HG03175 (cell line): ENCODE results near the gene NRP1.
A peak's percentile ranks its signal among the peaks of the same experiment; 100 is the strongest.

Source experiments
- ATAC-seq: cut with Tn5 transposase; IDR thresholded peaks from one replicate; pipeline ENCODE4 v1.9.1; 2021; ENCODE audit warnings: mild to moderate bottlenecking, moderate library complexity; ENCODE audit not compliant: unreplicated experiment

The NRP1 gene

GRCh38 chr10:33133557-33133956 lies 200.9 kb downstream of the NRP1 start:
- ATAC-seq: no peak

GRCh38 chr10:33132626-33133025 lies 201.8 kb downstream of the NRP1 start:
- peak; percentile 38 for ATAC-seq

GRCh38 chr10:33129996-33130386 lies 204.5 kb downstream of the NRP1 start:
- ATAC-seq: no peak

GRCh38 chr10:33129141-33129995 lies 205.1 kb downstream of the NRP1 start:
- no peak for ATAC-seq

GRCh38 chr10:33127622-33128021 lies 206.8 kb downstream of the NRP1 start:
- no peak for ATAC-seq
